H9 (cell line): ENCODE results near the gene LSM3. TPM values are rescaled to one million over a fixed set of nuclear protein-coding genes. Genes with fewer than 3 reads are reported as not detected.

Experiments used
- DNase-seq: peaks from one replicate; pipeline ENCODE4 v3.0.0-alpha.2; 2017
- H2AFZ ChIP-seq: one replicate; pipeline ENCODE4 v1.6.1; 2013; ENCODE audit warnings: mild to moderate bottlenecking, low read length, control low read depth, moderate library complexity
- H2AK5ac ChIP-seq: 2 replicates; pipeline ENCODE4 v1.6.1; 2013; ENCODE audit warnings: low read length, control low read depth, mixed read lengths; ENCODE audit not compliant: insufficient read length
- H2BK120ac ChIP-seq: one replicate; pipeline ENCODE4 v1.6.1; 2013; ENCODE audit warnings: low read depth, mild to moderate bottlenecking, low read length, control low read depth, inconsistent platforms; ENCODE audit not compliant: poor library complexity, severe bottlenecking
- H2BK12ac ChIP-seq: 2 replicates; pipeline ENCODE4 v1.6.1; 2013; ENCODE audit warnings: low read length, control low read depth, mixed read lengths, low read depth; ENCODE audit not compliant: insufficient read length
- H2BK15ac ChIP-seq: 2 replicates; pipeline ENCODE4 v1.6.1; 2013; ENCODE audit warnings: low read depth, low read length, control low read depth
- H2BK20ac ChIP-seq: one replicate; pipeline ENCODE4 v1.6.1; 2013; ENCODE audit warnings: low read depth, mild to moderate bottlenecking, low read length, control low read depth, inconsistent platforms; ENCODE audit not compliant: poor library complexity, severe bottlenecking
- H2BK5ac ChIP-seq: 2 replicates; pipeline ENCODE4 v1.6.1; 2013; ENCODE audit warnings: low read length, control low read depth, mixed read lengths; ENCODE audit not compliant: insufficient read length
- H3K14ac ChIP-seq: 2 replicates; pipeline ENCODE4 v1.6.1; 2013; ENCODE audit warnings: low read length, control low read depth; ENCODE audit not compliant: insufficient read depth
- H3K18ac ChIP-seq: 2 replicates; pipeline ENCODE4 v1.6.1; 2013; ENCODE audit warnings: low read depth, mild to moderate bottlenecking, mixed read lengths, low read length, control low read depth; ENCODE audit not compliant: insufficient read length
- H3K23ac ChIP-seq: 2 replicates; pipeline ENCODE4 v1.6.1; 2013; ENCODE audit warnings: low read length, control low read depth, mixed read lengths, low read depth; ENCODE audit not compliant: insufficient read length
- H3K23me2 ChIP-seq: 2 replicates; pipeline ENCODE4 v1.6.1; 2013; ENCODE audit warnings: low read depth, mild to moderate bottlenecking, mixed read lengths, low read length, control low read depth; ENCODE audit not compliant: insufficient read length, poor library complexity, severe bottlenecking
- H3K27ac ChIP-seq: 2 replicates; pipeline ENCODE4 v1.5.1; 2013; ENCODE audit warnings: low read length, control low read depth, mixed read lengths, low read depth; ENCODE audit not compliant: insufficient read length
- H3K27me3 ChIP-seq: 2 replicates; pipeline ENCODE4 v1.6.1; 2013; ENCODE audit warnings: low read length, control low read depth, inconsistent platforms; ENCODE audit not compliant: insufficient read depth
- H3K4ac ChIP-seq: 2 replicates; pipeline ENCODE4 v1.6.1; 2013; ENCODE audit warnings: low read depth, mild to moderate bottlenecking, control low read depth, inconsistent platforms, low read length, moderate library complexity
- H3K4me1 ChIP-seq: 2 replicates; pipeline ENCODE4 v1.6.1; 2013; ENCODE audit warnings: low read length, control low read depth, inconsistent platforms; ENCODE audit not compliant: insufficient read depth
- H3K4me2 ChIP-seq: 2 replicates; pipeline ENCODE4 v1.6.1; 2013; ENCODE audit warnings: low read length, control low read depth, mixed read lengths; ENCODE audit not compliant: insufficient read length, insufficient read depth
- H3K56ac ChIP-seq: 2 replicates; pipeline ENCODE4 v1.6.1; 2013; ENCODE audit warnings: low read depth, mild to moderate bottlenecking, mixed read lengths, low read length, control low read depth; ENCODE audit not compliant: insufficient read length
- H3K79me1 ChIP-seq: 2 replicates; pipeline ENCODE4 v1.6.1; 2013; ENCODE audit warnings: low read depth, mild to moderate bottlenecking, moderate library complexity, low read length, control low read depth, inconsistent platforms; ENCODE audit not compliant: insufficient read depth, poor library complexity, severe bottlenecking
- H3K79me2 ChIP-seq: 2 replicates; pipeline ENCODE4 v1.6.1; 2013; ENCODE audit warnings: low read length, control low read depth, inconsistent platforms; ENCODE audit not compliant: insufficient read depth
- H3K9ac ChIP-seq: 2 replicates; pipeline ENCODE4 v1.6.1; 2013; ENCODE audit warnings: low read length, control low read depth, mixed read lengths; ENCODE audit not compliant: insufficient read length; ENCODE audit errors: extremely low read depth
- H3K9me3 ChIP-seq: one replicate; pipeline ENCODE4 v1.6.1; 2013; ENCODE audit warnings: low read depth, low read length, inconsistent platforms; ENCODE audit not compliant: control insufficient read depth
- H3T11ph ChIP-seq: one replicate; pipeline ENCODE4 v1.6.1; 2013; ENCODE audit warnings: mild to moderate bottlenecking, low read length, control low read depth, inconsistent platforms
- H4K20me1 ChIP-seq: one replicate; pipeline ENCODE4 v1.6.1; 2013; ENCODE audit not compliant: control insufficient read depth, insufficient read length, insufficient read depth
- H4K5ac ChIP-seq: 2 replicates; pipeline ENCODE4 v1.6.1; 2013; ENCODE audit warnings: low read depth, mild to moderate bottlenecking, mixed read lengths, low read length, control low read depth; ENCODE audit not compliant: insufficient read length
- H4K8ac ChIP-seq: replicated peaks from 2 replicates; pipeline ENCODE4 v1.6.1; 2013; ENCODE audit warnings: low read length, control low read depth, mixed read lengths, low read depth; ENCODE audit not compliant: insufficient read length
- H4K91ac ChIP-seq: 2 replicates; pipeline ENCODE4 v1.6.1; 2013; ENCODE audit warnings: low read depth, mild to moderate bottlenecking, moderate library complexity, mixed read lengths, low read length, control low read depth; ENCODE audit not compliant: insufficient read length
- H3K27ac Mint-ChIP-seq, 3 experiments: 2 replicates in 2 of 3; 3 replicates in 1 of 3; pipeline ENCODE4 v1.8.0; 2020 to 2021; ENCODE audit warnings: mixed read lengths in 3 of 3, mild to moderate bottlenecking in 1 of 3, moderate library complexity in 1 of 3
- H3K27me3 Mint-ChIP-seq: 2 replicates; pipeline ENCODE4 v1.8.0; 2021; ENCODE audit warnings: low read depth, mild to moderate bottlenecking, moderate library complexity, mixed read lengths
- H3K36me3 Mint-ChIP-seq, 3 experiments: 2 replicates in 2 of 3; 3 replicates in 1 of 3; pipeline ENCODE4 v1.8.0; 2020 to 2021; ENCODE audit warnings: low read depth in 3 of 3, mixed read lengths in 3 of 3; ENCODE audit not compliant: insufficient read depth in 1 of 3
- H3K4me1 Mint-ChIP-seq, 2 experiments: 2 replicates each; pipeline ENCODE4 v1.8.0; 2020; ENCODE audit warnings: mixed read lengths in 2 of 2
- H3K4me3 Mint-ChIP-seq, 2 experiments: 2 replicates in 1 of 2; 3 replicates in 1 of 2; pipeline ENCODE4 v1.8.0; 2020 to 2021; ENCODE audit warnings: mild to moderate bottlenecking in 2 of 2, mixed read lengths in 2 of 2, moderate library complexity in 1 of 2
- H3K9me3 Mint-ChIP-seq, 2 experiments: 2 replicates in 1 of 2; 3 replicates in 1 of 2; pipeline ENCODE4 v1.8.0; 2020; ENCODE audit warnings: mild to moderate bottlenecking in 2 of 2, mixed read lengths in 2 of 2, moderate library complexity in 1 of 2
- CTCF ChIP-seq: fragments of 200-600 bp; sonication (generic); conservative IDR thresholded peaks from 3 replicates; pipeline ENCODE4 v1.8.0; 2021; ENCODE audit warnings: antibody characterized with exemption, mild to moderate bottlenecking
- WGBS: extraction: QIAGEN DNeasy Blood & Tissue Kit; methylation state at CpG from one replicate; pipeline ENCODE4 v1.1.7; 2013; ENCODE audit warnings: missing lambda C conversion rate, low lambda C conversion rate, mixed read lengths; ENCODE audit not compliant: insufficient read length; ENCODE audit errors: extremely low coverage; 5-methylcytosine and 5-hydroxymethylcytosine counted together
- total RNA-seq: library from RNA; stranded (reverse); gene quantifications from 2 replicates; pipeline ENCODE4 v1.2.1, GENCODE V29; 2021

LSM3 gene
- total RNA-seq, 1 experiment from 2014 or later: 24.4 TPM

- peaks cover 24 to 27% of the 10 kb centered on the region in 2 experiments for H3K9me3 Mint-ChIP-seq
- H3K36me3 Mint-ChIP-seq: peaks cover 1 to 21% (median 7%) of the 10 kb centered on the region in 3 experiments; a peak in 5 of 7 replicates
- Histone ChIP-seq H2BK15ac (no peak overlapping the region), H3K79me2 (no peaks in the 10 kb centered on the region), H2BK20ac (no peak overlapping the region), H4K8ac (no peak overlapping the region), H2AK5ac (no peak overlapping the region), H3K79me1 (no peaks in the 10 kb centered on the region), H2AFZ (no peak overlapping the region), H3K18ac (no peak overlapping the region), H3K14ac (no peak overlapping the region), H3K27ac (no peak overlapping the region), H3K4ac (no peak overlapping the region), H3K23me2 (no peaks in the 10 kb centered on the region), H3T11ph (no peak overlapping the region), H2BK5ac (no peak overlapping the region), H3K9ac (no peak overlapping the region), H3K4me1 (no peaks in the 10 kb centered on the region), H3K9me3 (no peaks in the 10 kb centered on the region), H3K4me2 (no peak overlapping the region), H3K56ac (no peak overlapping the region), H4K91ac (no peak overlapping the region), H2BK120ac (no peak overlapping the region), H2BK12ac (no peak overlapping the region), H4K20me1 (no peaks in the 10 kb centered on the region), H3K27me3 (no peaks in the 10 kb centered on the region), H4K5ac (no peak overlapping the region), H3K23ac (no peak overlapping the region)
- H3K27me3 Mint-ChIP-seq: peaks cover 8% of the 10 kb centered on the region
- no CpG with 5 or more reads among the region's 6 CpGs for WGBS
- peaks cover 30 to 32% of the 10 kb centered on the region in 2 experiments for H3K4me1 Mint-ChIP-seq
- DNase-seq: no peak
- no peak overlapping the region for H3K27ac Mint-ChIP-seq
- no peak for TF ChIP-seq CTCF
- H3K4me3 Mint-ChIP-seq: no peak overlapping the region
Measured at GRCh38 chr3:14224895-14225294, 46.3 kb downstream of the LSM3 start.
